OCI-LY1 (cell line): ENCODE results near the gene EPHB2.
A peak's percentile ranks its signal among the peaks of the same experiment; 100 is the strongest.

Experiments
- H2AFZ ChIP-seq: fragments of 200-600 bp; sonication (generic), shearing (Covaris generic); 2 replicates; pipeline ENCODE4 v1.6.0; 2014; ENCODE audit warnings: antibody characterized with exemption, mild to moderate bottlenecking, low read length
- H3F3A ChIP-seq: fragments of 200-600 bp; sonication (generic), shearing (Covaris generic); 2 replicates; pipeline ENCODE4 v1.6.0; 2014; ENCODE audit warnings: mild to moderate bottlenecking, antibody characterized with exemption, low read length, moderate library complexity; ENCODE audit not compliant: insufficient read depth
- H3K27ac ChIP-seq: fragments of 200-600 bp; sonication (generic); 2 replicates; pipeline ENCODE4 v1.5.1; 2014; ENCODE audit warnings: low read length, mixed run types, mild to moderate bottlenecking, low read depth; ENCODE audit not compliant: poor library complexity, severe bottlenecking
- H3K27me3 ChIP-seq: fragments of 200-600 bp; sonication (generic); 2 replicates; pipeline ENCODE4 v1.6.0; 2014; ENCODE audit warnings: antibody characterized with exemption, mild to moderate bottlenecking, low read length, moderate library complexity; ENCODE audit not compliant: insufficient read depth
- H3K36me3 ChIP-seq: fragments of 200-600 bp; sonication (generic); 2 replicates; pipeline ENCODE4 v1.6.1; 2014; ENCODE audit warnings: mild to moderate bottlenecking, antibody characterized with exemption, low read length, moderate library complexity, mixed read lengths; ENCODE audit not compliant: insufficient read depth
- H3K4me1 ChIP-seq: fragments of 200-600 bp; sonication (generic); 2 replicates; pipeline ENCODE4 v1.5.1; 2014; ENCODE audit warnings: mild to moderate bottlenecking, low read length, moderate library complexity; ENCODE audit not compliant: insufficient read depth, severe bottlenecking
- H3K4me2 ChIP-seq: fragments of 200-600 bp; sonication (generic), shearing (Covaris generic); 2 replicates; pipeline ENCODE4 v1.6.1; 2014; ENCODE audit warnings: low read length
- H3K4me3 ChIP-seq: fragments of 200-600 bp; sonication (generic); 2 replicates; pipeline ENCODE4 v1.5.1; 2014; ENCODE audit warnings: low read length, low read depth, mild to moderate bottlenecking, mixed read lengths; ENCODE audit not compliant: poor library complexity, severe bottlenecking
- H3K79me2 ChIP-seq: fragments of 200-600 bp; shearing (Covaris generic); 2 replicates; pipeline ENCODE4 v1.6.1; 2016; ENCODE audit warnings: mixed run types, low read length, mixed read lengths; ENCODE audit not compliant: insufficient read depth
- H3K9ac ChIP-seq: fragments of 200-600 bp; sonication (generic), shearing (Covaris generic); 2 replicates; pipeline ENCODE4 v1.6.1; 2014; ENCODE audit warnings: mild to moderate bottlenecking, low read length, mixed read lengths
- H3K9me2 ChIP-seq: fragments of 200-600 bp; sonication (generic), shearing (Covaris generic); 2 replicates; pipeline ENCODE4 v1.6.1; 2014; ENCODE audit warnings: low read depth, mild to moderate bottlenecking, low read length, mixed read lengths
- H3K9me3 ChIP-seq: fragments of 200-600 bp; shearing (Covaris generic); 2 replicates; pipeline ENCODE4 v1.6.1; 2014; ENCODE audit warnings: low read length, mixed read lengths
- H4K20me1 ChIP-seq: fragments of 200-600 bp; sonication (generic), shearing (Covaris generic); 2 replicates; pipeline ENCODE4 v1.6.0; 2016; ENCODE audit warnings: mild to moderate bottlenecking, low read length; ENCODE audit not compliant: insufficient read depth
- EZH2 ChIP-seq: fragments of 200-600 bp; sonication (generic), shearing (Covaris generic); IDR thresholded peaks from 2 replicates; pipeline ENCODE4 v1.8.0; 2017; ENCODE audit warnings: borderline replicate concordance, mixed run types, mild to moderate bottlenecking, antibody characterized with exemption, low read length, moderate library complexity, mixed read lengths
- TF ChIP-seq, protein P1 (sequence below): fragments of 200-600 bp; sonication (generic), shearing (Covaris generic); IDR thresholded peaks from 2 replicates; pipeline ENCODE4 v1.5.1; 2017; ENCODE audit warnings: mild to moderate bottlenecking, antibody characterized with exemption, low read length, moderate library complexity, mixed read lengths

Gene EPHB2

DNA sequence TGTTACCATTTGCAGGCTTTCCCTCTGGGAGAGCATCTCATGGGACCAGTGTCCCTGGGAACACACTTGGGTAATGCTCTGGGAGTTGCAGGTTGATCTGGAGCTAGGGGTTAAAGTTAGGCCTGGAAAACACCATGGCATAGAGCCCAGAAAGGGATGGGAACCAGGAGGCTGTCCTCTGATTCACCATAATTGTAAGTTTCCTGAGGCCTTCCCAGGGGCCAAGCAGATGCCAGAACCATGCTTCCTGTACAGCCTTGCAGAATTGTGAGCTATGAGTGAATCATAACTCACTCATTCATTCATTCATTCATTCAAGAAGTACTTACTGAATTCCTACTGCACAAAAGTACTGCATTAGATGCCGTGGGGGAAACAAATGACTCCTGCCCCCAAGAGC, 212.0 kb downstream of the EPHB2 start:
- H3F3A ChIP-seq: no peaks in the 10 kb centered on the region
- H3K27ac ChIP-seq: no peak overlapping the region

GRCh38 chr1:22925111-22925510, 214.5 kb downstream of the EPHB2 start:
- Histone ChIP-seq H3K79me2 (no peaks in the 10 kb centered on the region), H3K4me1 (no peaks in the 10 kb centered on the region), H3K4me2 (no peak overlapping the region), H3K9me3 (no peaks in the 10 kb centered on the region), H3K4me3 (no peak overlapping the region), H3K36me3 (no peaks in the 10 kb centered on the region), H2AFZ (no peak overlapping the region), H3K27me3 (no peaks in the 10 kb centered on the region), H3K9me2 (no peaks in the 10 kb centered on the region), H3K27ac (no peak overlapping the region), H3K9ac (no peak overlapping the region), H3F3A (no peaks in the 10 kb centered on the region), H4K20me1 (no peaks in the 10 kb centered on the region)
- TF ChIP-seq EZH2: no peak
- TF ChIP-seq, protein P1, sequence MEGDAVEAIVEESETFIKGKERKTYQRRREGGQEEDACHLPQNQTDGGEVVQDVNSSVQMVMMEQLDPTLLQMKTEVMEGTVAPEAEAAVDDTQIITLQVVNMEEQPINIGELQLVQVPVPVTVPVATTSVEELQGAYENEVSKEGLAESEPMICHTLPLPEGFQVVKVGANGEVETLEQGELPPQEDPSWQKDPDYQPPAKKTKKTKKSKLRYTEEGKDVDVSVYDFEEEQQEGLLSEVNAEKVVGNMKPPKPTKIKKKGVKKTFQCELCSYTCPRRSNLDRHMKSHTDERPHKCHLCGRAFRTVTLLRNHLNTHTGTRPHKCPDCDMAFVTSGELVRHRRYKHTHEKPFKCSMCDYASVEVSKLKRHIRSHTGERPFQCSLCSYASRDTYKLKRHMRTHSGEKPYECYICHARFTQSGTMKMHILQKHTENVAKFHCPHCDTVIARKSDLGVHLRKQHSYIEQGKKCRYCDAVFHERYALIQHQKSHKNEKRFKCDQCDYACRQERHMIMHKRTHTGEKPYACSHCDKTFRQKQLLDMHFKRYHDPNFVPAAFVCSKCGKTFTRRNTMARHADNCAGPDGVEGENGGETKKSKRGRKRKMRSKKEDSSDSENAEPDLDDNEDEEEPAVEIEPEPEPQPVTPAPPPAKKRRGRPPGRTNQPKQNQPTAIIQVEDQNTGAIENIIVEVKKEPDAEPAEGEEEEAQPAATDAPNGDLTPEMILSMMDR: no peak

More for the DNA sequence above, 212.0 kb downstream of the EPHB2 start:
- H3K9ac ChIP-seq: no peak overlapping the region
- no peaks in the 10 kb centered on the region for H3K4me1 ChIP-seq
- H3K9me3 ChIP-seq: no peaks in the 10 kb centered on the region
- no peaks in the 10 kb centered on the region for H3K27me3 ChIP-seq
- H4K20me1 ChIP-seq: no peaks in the 10 kb centered on the region
- H3K79me2 ChIP-seq: no peaks in the 10 kb centered on the region
- TF ChIP-seq, protein P1: no peak
- no peak for TF ChIP-seq EZH2
- H3K36me3 ChIP-seq: no peaks in the 10 kb centered on the region
- H3K4me2 ChIP-seq: no peak overlapping the region
- H2AFZ ChIP-seq: no peak overlapping the region
- H3K9me2 ChIP-seq: no peaks in the 10 kb centered on the region
- no peak overlapping the region for H3K4me3 ChIP-seq

DNA sequence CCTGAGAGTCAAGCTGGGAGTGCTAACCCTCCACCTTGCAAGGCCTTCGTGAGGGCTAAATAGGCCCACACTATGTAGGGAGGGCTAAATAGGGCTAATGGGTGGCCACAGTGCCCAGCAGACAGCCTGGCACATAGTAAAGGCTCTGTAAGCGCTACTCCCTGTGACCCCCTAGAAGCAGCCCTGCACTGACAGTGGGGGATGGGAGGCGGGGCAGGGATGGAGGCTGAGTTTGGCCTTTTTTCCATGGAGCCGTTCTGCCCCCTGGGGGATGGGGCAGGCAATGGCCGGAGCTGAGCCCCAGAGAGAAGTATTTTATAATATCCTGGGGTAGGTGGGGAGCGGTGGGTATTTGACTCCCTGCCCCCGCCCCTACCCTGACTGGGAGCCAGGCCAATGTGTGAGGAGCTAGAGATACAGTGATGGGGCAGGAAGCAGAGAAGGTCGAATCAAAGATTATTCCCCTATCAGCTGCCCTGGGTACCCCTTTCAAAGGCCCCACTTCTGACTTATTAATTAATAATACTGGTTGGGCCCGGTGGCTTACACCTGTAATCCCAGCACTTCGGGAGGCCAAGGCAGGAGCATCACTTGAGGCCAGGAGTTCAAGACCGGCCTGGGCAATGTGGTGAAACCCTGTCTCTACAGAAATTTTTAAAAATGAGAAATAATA, 219.7 kb downstream of the EPHB2 start:
- H4K20me1 ChIP-seq: no peaks in the 10 kb centered on the region
- H3K36me3 ChIP-seq: no peaks in the 10 kb centered on the region
- TF ChIP-seq, protein P1: peak; percentile 70
- TF ChIP-seq EZH2: no peak
- no peaks in the 10 kb centered on the region for H3K9me2 ChIP-seq
- no peak overlapping the region for H3K27ac ChIP-seq
- no peaks in the 10 kb centered on the region for H3K9me3 ChIP-seq
- no peak overlapping the region for H3K4me3 ChIP-seq
- H3F3A ChIP-seq: no peaks in the 10 kb centered on the region
- H3K4me2 ChIP-seq: no peak overlapping the region
- H3K27me3 ChIP-seq: no peaks in the 10 kb centered on the region
- H3K79me2 ChIP-seq: no peaks in the 10 kb centered on the region
- H3K9ac ChIP-seq: no peak overlapping the region
- H2AFZ ChIP-seq: no peak overlapping the region
- H3K4me1 ChIP-seq: no peaks in the 10 kb centered on the region
